ENCODE results near the gene SLC35E3. TPM values are rescaled to one million over a fixed set of nuclear protein-coding genes. Genes with fewer than 3 reads are reported as not detected.

SLC35E3 gene
- total RNA-seq, 2 experiments from 2014 or later, result 26.6 to 39.1 TPM

DNA sequence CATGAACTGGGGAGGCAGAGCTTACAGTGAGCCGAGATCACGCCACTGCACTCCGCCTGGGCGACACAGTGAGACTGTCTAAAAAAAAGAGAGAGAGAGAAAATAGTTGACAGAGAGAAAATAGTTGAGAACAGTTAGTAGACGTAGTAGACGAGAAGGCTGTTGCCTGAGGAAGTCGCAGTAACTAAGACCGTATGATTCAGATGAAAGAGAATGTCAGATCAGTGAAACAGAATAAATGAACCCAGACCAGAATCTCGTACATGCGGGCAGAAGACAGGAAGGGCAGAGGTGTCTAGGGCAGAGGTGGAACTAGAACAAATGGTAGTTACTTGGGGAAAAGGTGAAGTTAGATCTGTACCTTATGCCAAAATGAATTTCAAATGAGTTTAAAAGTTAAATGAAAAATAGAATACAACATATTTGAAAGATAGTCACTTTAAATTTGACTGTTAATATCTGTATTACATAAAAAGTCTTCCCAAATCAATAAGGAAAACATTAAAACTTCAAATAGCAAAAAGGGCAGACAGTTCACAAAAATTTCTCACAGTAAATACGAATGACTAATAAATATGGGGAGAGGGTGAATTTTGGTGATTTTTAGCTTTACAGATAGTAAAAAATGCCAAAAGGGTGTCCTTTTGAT lies 79.7 kb downstream of the SLC35E3 start:
- DNase-seq (ENCODE audit: low spot score), result no peak
- no TSS peak for BruUV-seq (replicated peaks)
- ChIA-PET CTCF (ENCODE audit: unreplicated experiment) (no interaction called here), POLR2A (interaction anchor here (0.6 to 1.3 kb wide), 2 partner anchors 9 to 11 kb away, joined by 3 to 4 read pairs; no protein-coding TSS in a partner anchor)
- Histone ChIP-seq H3K4me1 (ENCODE audit: insufficient read depth, low read length, poor library complexity, severe bottlenecking) (peaks cover 9% of the 10 kb centered on the region), H4K20me1 (ENCODE audit: insufficient read depth, low read length) (peaks cover 33% of the 10 kb centered on the region), H3K4me3 (ENCODE audit: low read depth, low read length, poor library complexity, severe bottlenecking) (no peak overlapping the region), H3K4me2 (ENCODE audit: low read length) (no peak overlapping the region), H2AFZ (ENCODE audit: low read length) (no peak overlapping the region), H3K36me3 (ENCODE audit: insufficient read depth, low read length) (peaks cover 100% of the 10 kb centered on the region), H3K27ac (ENCODE audit: low read depth, low read length, poor library complexity, severe bottlenecking) (no peak overlapping the region), H3K9me3 (ENCODE audit: low read length) (no peaks in the 10 kb centered on the region), H3K79me2 (ENCODE audit: insufficient read depth, low read depth, low read length) (peaks cover 65% of the 10 kb centered on the region), H3K9me2 (ENCODE audit: insufficient read depth, low read length) (no peaks in the 10 kb centered on the region)
- intact Hi-C loops (cut with micrococcal nuclease; ENCODE audit: unreplicated experiment), result no loop called here
- TF ChIP-seq, protein P1, sequence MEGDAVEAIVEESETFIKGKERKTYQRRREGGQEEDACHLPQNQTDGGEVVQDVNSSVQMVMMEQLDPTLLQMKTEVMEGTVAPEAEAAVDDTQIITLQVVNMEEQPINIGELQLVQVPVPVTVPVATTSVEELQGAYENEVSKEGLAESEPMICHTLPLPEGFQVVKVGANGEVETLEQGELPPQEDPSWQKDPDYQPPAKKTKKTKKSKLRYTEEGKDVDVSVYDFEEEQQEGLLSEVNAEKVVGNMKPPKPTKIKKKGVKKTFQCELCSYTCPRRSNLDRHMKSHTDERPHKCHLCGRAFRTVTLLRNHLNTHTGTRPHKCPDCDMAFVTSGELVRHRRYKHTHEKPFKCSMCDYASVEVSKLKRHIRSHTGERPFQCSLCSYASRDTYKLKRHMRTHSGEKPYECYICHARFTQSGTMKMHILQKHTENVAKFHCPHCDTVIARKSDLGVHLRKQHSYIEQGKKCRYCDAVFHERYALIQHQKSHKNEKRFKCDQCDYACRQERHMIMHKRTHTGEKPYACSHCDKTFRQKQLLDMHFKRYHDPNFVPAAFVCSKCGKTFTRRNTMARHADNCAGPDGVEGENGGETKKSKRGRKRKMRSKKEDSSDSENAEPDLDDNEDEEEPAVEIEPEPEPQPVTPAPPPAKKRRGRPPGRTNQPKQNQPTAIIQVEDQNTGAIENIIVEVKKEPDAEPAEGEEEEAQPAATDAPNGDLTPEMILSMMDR (conservative IDR thresholded peaks at IDR 0.05; ENCODE audit: low read length), result no peak
- TF ChIP-seq EZH2phosphoT487 (IDR thresholded peaks at IDR 0.05; ENCODE audit: borderline replicate concordance, low read depth, low read length), result no peak

DNA sequence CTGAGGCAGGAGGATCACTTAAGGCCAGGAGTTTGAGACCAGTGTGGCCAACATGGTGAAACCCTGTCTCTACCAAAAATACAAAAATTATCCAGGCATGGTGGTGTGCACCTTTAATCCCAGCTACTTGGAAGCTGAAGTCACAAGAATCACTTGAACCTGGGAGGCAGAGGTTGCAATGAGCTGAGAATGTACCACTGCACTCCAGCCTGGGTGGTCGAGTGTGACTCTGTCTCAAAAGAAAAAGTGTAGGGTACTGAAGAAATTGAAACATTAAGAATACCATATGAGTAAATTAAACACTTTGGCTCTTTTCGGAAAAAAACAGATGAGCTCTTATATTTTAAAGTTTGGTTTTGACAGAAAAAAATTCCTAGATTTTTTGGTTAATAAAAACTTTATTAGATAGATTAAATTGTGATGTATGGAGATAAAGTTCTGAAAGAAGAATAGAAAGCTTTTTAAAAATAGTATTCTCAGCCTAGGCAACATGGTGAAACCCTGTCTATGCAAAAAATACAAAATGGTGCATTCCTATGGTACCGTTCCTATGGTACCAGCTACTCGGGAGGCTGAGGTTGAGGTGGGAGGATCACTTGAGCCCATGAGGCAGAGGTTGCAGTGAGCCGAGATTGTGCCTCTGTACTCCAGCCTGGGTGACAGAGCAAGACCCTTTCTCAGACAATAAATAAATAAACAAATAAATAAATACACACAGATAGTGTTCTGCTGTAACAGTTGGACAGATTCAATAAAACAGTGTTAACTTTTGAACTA lies 82.1 kb downstream of the SLC35E3 start:
- CTCF ChIA-PET (ENCODE audit: unreplicated experiment), result interaction anchor here (0.6 kb wide), 1 partner anchor 121 kb away, joined by 3 read pairs; no protein-coding TSS in a partner anchor
- TF ChIP-seq, protein P1 (conservative IDR thresholded peaks at IDR 0.05; ENCODE audit: low read length), result no peak
- no peak for TF ChIP-seq EZH2phosphoT487 (IDR thresholded peaks at IDR 0.05; ENCODE audit: borderline replicate concordance, low read depth, low read length)
- BruUV-seq (replicated peaks), result no TSS peak
- peaks cover 97% of the 10 kb centered on the region for H3K36me3 ChIP-seq (ENCODE audit: insufficient read depth, low read length)
- peaks cover 9% of the 10 kb centered on the region for H3K4me1 ChIP-seq (ENCODE audit: insufficient read depth, low read length, poor library complexity, severe bottlenecking)
- no peak overlapping the region for H3K4me2 ChIP-seq (ENCODE audit: low read length)
- intact Hi-C loops (cut with micrococcal nuclease; ENCODE audit: unreplicated experiment), result no loop called here
- no peak overlapping the region for H3K27ac ChIP-seq (ENCODE audit: low read depth, low read length, poor library complexity, severe bottlenecking)
- no peak overlapping the region for H2AFZ ChIP-seq (ENCODE audit: low read length)
- H3K79me2 ChIP-seq (ENCODE audit: insufficient read depth, low read depth, low read length), result peaks cover 61% of the 10 kb centered on the region
- H3K4me3 ChIP-seq (ENCODE audit: low read depth, low read length, poor library complexity, severe bottlenecking), result no peak overlapping the region
- DNase-seq (ENCODE audit: low spot score), result no peak
- no peaks in the 10 kb centered on the region for H3K9me2 ChIP-seq (ENCODE audit: insufficient read depth, low read length)
- H4K20me1 ChIP-seq (ENCODE audit: insufficient read depth, low read length), result peaks cover 21% of the 10 kb centered on the region; the same call in 1 of the 2 replicates
- POLR2A ChIA-PET, result interaction anchor here (0.8 to 1.3 kb wide), 7 partner anchors 8 to 55 kb away, joined by 3 to 9 read pairs (median 3); no protein-coding TSS in a partner anchor
- no peaks in the 10 kb centered on the region for H3K9me3 ChIP-seq (ENCODE audit: low read length)
